Activated CD4-positive, CD25-positive, alpha-beta regulatory T cell (primary cell): ENCODE data around the gene TBP.

Experiments
- DNase-seq, 4 experiments: peaks; one replicate each; lab custom pipeline; 2025; lab: John Stamatoyannopoulos, UW

The TBP gene

GRCh38 chr6:170535004-170535403 lies 19.2 kb upstream of the TBP start:
- no peak for DNase-seq

- DNase-seq, result no peak
Observed at GRCh38 chr6:170536671-170537070, 17.5 kb upstream of the TBP start.

GRCh38 chr6:170537329-170537728 lies 16.8 kb upstream of the TBP start:
- no peak for DNase-seq

GRCh38 chr6:170542031-170542719 lies 12.0 kb upstream of the TBP start:
- DNase-seq, result no peak

- no peak for DNase-seq
Observed at GRCh38 chr6:170545405-170545804, 8.8 kb upstream of the TBP start.

GRCh38 chr6:170552765-170553533 lies 1.2 kb upstream of the TBP start, which contains the start of gene PSMB1:
TSS of gene PSMB1 (minus strand) at chr6:170553307. CDS start at chr6:170553242, 65 bp downstream.
- peak; percentile 61 to 75 (median 64) for DNase-seq

- peak in 2 of 4 experiments; percentile 32 to 42 for DNase-seq
Observed at GRCh38 chr6:170553534-170554012, 596 bp upstream of the TBP start.

- DNase-seq, result no peak
Observed at GRCh38 chr6:170554796-170555137, 598 bp downstream of the TBP start.

GRCh38 chr6:170555305-170555704 lies 1.1 kb downstream of the TBP start:
- DNase-seq, result no peak

GRCh38 chr6:170561555-170561954 lies 7.4 kb downstream of the TBP start:
- no peak for DNase-seq

GRCh38 chr6:170564936-170565530 lies 10.9 kb downstream of the TBP start:
- no peak for DNase-seq

- no peak for DNase-seq
Observed at GRCh38 chr6:170572704-170573466, 18.7 kb downstream of the TBP start.

- no peak for DNase-seq
Observed at GRCh38 chr6:170575250-170575649, 21.1 kb downstream of the TBP start.

- no peak for DNase-seq
Observed at GRCh38 chr6:170578909-170579308, 24.7 kb downstream of the TBP start.

GRCh38 chr6:170583756-170584180 lies 29.6 kb downstream of the TBP start:
- no peak for DNase-seq

- DNase-seq, result peak; percentile 77 to 88 (median 85)
Observed at GRCh38 chr6:170584181-170584953, 30.2 kb downstream of the TBP start, which contains the start of gene PDCD2. TSS of gene PDCD2 (minus strand) at chr6:170584637. CDS start at chr6:170584581, 56 bp downstream.

- DNase-seq, result no peak
Observed at GRCh38 chr6:170584954-170585498, 30.9 kb downstream of the TBP start.

- no peak for DNase-seq
Observed at GRCh38 chr6:170590725-170591124, 36.6 kb downstream of the TBP start.

- DNase-seq, result no peak
Observed at GRCh38 chr6:170596426-170596825, 42.3 kb downstream of the TBP start.

GRCh38 chr6:170597278-170597677 lies 43.1 kb downstream of the TBP start:
- no peak for DNase-seq
